Adipose tissue (tissue), 3 donors: ENCODE measurements around the gene KRTAP5-4. TPM values are rescaled to one million over a fixed set of nuclear protein-coding genes. Genes with fewer than 3 reads are reported as not detected.

Experiments
- polyA plus RNA-seq, 3 donors: library from polyadenylated mRNA; stranded (reverse); fragments of 200-250 nt; gene quantifications; one replicate each; pipeline ENCODE4 v1.2.3, GENCODE V29; 2013
- donor health status: healthy with polysubstance abuse.
- donor health status: Bipolar disorder and iron deficiency.
- donor health status: healthy.

Gene KRTAP5-4
- polyA plus RNA-seq, 3 donors: not detected

Other genes starting within 250 kb of the KRTAP5-4 start
- gene BRSK2, start 232.2 kb downstream of the KRTAP5-4 start, polyA plus RNA-seq: 10 to 100 TPM in 1 of 3 donors, under 1 TPM in 2; 0.67 to 50.2 (median 0.82) TPM
- 10 to 100 TPM; 31.9 to 51.6 (median 41.2) TPM for gene MOB2, start 135.4 kb downstream of the KRTAP5-4 start, polyA plus RNA-seq
- 1 to 10 TPM; 4.2 to 7.5 (median 4.3) TPM for gene DUSP8, start 49.9 kb downstream of the KRTAP5-4 start, polyA plus RNA-seq
- not detected for gene KRTAP5-1, start 36.9 kb downstream of the KRTAP5-4 start, polyA plus RNA-seq
- under 1 TPM in 1 of 3 donors, not detected in 2; 0.18 TPM for gene KRTAP5-2, start 23.8 kb downstream of the KRTAP5-4 start, polyA plus RNA-seq
- not detected for gene KRTAP5-3, start 13.7 kb downstream of the KRTAP5-4 start, polyA plus RNA-seq
- not detected for gene KRTAP5-5, start 7.6 kb upstream of the KRTAP5-4 start, polyA plus RNA-seq
- gene KRTAP5-6, start 75.1 kb upstream of the KRTAP5-4 start, polyA plus RNA-seq: not detected
- gene IFITM10, start 128.5 kb upstream of the KRTAP5-4 start, polyA plus RNA-seq: 1 to 10 TPM in 1 of 3 donors, under 1 TPM in 1, not detected in 1; 0.16 to 1.3 TPM
- 100 to 1,000 TPM; 296 to 496 (median 355) TPM for gene CTSD, start 141.8 kb upstream of the KRTAP5-4 start, polyA plus RNA-seq
- 1 to 10 TPM in 1 of 3 donors, under 1 TPM in 1, not detected in 1; 0.31 to 7.6 TPM for gene SYT8, start 212.9 kb upstream of the KRTAP5-4 start, polyA plus RNA-seq
- gene TNNI2, start 216.8 kb upstream of the KRTAP5-4 start, polyA plus RNA-seq: 1 to 10 TPM in 2 of 3 donors, not detected in 1; 1.5 to 2.5 TPM
- gene LSP1, start 230.9 kb upstream of the KRTAP5-4 start, polyA plus RNA-seq: 100 to 1,000 TPM in 1 of 3 donors, 10 to 100 TPM in 1, 1 to 10 TPM in 1; 5.2 to 187 (median 40.4) TPM